Bone marrow (tissue), 2 donors: ENCODE results near the gene RBBP7.

Experiments used
- DNase-seq, 2 donors: peaks; one replicate each; lab custom pipeline; 2025; lab: John Stamatoyannopoulos, UW

The RBBP7 gene

DNA sequence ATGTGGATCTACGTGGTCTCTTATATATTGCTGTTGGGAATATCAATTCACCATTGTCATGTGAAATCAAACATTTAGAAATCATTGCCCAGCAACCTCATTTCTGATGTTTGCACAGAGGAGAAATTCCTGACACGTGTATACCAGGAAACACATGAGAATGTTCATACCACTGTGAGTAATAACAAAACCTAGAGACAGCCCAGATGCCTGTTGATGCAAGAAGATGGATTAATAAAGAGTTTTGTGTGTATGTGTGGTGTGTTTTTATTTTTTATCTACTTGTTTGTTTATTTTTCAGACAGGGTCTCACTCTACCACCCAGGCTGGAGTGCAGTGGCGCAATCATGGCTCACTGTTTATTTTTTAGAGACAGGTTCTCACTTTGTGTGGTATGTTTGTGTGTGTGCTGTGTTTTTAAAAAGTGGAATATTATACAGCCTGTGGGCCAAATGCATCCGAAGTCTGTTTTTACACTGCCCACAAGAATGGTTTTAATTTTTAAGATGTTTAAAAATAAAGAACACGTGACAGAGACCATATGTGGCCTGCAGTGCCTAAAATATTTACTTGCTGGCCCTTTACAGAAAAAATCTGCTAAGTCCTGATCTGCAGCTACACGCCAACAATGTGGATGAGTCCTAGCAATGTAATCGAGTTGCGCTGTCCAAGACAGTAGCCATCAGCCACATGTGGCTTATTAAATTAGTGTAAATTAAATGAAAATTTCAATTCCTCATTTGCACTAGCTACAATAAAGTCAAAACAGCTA lies 44.7 kb downstream of the RBBP7 start:
- DNase-seq: no peak

DNA sequence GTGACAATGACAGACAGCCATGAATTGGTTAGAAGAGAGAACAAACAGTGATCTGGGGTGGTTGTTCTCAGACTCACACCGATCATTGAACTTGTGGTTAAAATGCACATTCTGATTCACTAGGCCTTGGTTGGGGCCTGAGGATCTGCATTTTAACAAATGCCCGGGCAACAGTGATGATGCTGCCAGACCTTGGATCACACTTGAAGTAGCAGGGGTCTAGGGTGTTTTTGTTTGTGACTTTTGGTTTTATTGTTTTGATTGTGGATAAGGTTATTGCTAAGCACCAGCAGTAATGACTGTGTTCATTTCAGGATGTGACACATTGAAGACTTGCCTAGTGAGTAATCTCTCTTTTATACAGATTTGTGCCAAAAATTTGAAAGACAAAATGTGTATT lies 47.4 kb downstream of the RBBP7 start:
- no peak for DNase-seq

DNA sequence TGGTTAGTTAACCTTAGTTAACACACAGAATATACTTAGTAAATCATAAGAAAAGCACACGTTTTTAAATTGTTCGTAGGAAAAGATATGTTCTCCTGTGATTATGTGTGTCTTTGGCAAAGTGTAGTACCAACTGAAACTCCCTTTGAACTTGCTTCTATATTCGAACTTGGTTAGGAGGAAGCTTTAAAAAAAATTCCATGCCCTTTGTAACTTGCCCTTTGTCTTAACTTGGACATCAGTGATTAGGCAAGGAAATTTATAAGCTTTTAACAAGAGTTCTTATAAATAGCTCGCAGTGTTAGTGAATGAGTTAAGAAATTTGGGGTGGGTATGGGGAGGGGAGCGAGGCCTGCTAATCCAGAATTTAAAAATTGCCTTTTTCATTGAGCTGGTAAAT lies 50.5 kb downstream of the RBBP7 start:
- DNase-seq: no peak

- no peak for DNase-seq
Observed at GRCh38 chrX:16814597-16814996, 55.6 kb downstream of the RBBP7 start.

GRCh38 chrX:16807976-16808542 lies 62.1 kb downstream of the RBBP7 start:
- no peak for DNase-seq

GRCh38 chrX:16807548-16807947 lies 62.6 kb downstream of the RBBP7 start:
- no peak for DNase-seq

GRCh38 chrX:16804923-16805464 lies 65.2 kb downstream of the RBBP7 start:
- no peak for DNase-seq

GRCh38 chrX:16797841-16798240 lies 72.3 kb downstream of the RBBP7 start:
- DNase-seq: no peak

- DNase-seq: peak in 1 of 2 donors; percentile 0
Observed at GRCh38 chrX:16797358-16797757, 72.8 kb downstream of the RBBP7 start.

- DNase-seq: no peak
Observed at GRCh38 chrX:16796298-16796697, 73.9 kb downstream of the RBBP7 start.
